DOHH2 (cell line): ENCODE results near the gene IDH3B.

ENCODE experiments used
- H3F3A ChIP-seq: fragments of 200-600 bp; sonication (generic), shearing (Covaris generic); 2 replicates; pipeline ENCODE4 v1.6.0; 2016; ENCODE audit warnings: antibody characterized with exemption, mild to moderate bottlenecking; ENCODE audit not compliant: control insufficient read depth, insufficient read depth
- H3K27ac ChIP-seq: fragments of 200-600 bp; sonication (generic); 2 replicates; pipeline ENCODE4 v1.5.1; 2014; ENCODE audit warnings: low read depth, mild to moderate bottlenecking, low read length, moderate library complexity
- H3K27me3 ChIP-seq: fragments of 200-600 bp; sonication (generic); 2 replicates; pipeline ENCODE4 v1.6.1; 2014; ENCODE audit warnings: mild to moderate bottlenecking, low read length, mixed read lengths; ENCODE audit not compliant: control insufficient read depth
- H3K36me3 ChIP-seq: fragments of 200-600 bp; sonication (generic); 2 replicates; pipeline ENCODE4 v1.6.1; 2014; ENCODE audit warnings: mild to moderate bottlenecking, low read length, moderate library complexity, mixed read lengths; ENCODE audit not compliant: control insufficient read depth
- H3K4me1 ChIP-seq: fragments of 200-600 bp; sonication (generic); 2 replicates; pipeline ENCODE4 v1.6.1; 2014; ENCODE audit warnings: mild to moderate bottlenecking, low read length, mixed read lengths; ENCODE audit not compliant: control insufficient read depth
- H3K4me2 ChIP-seq: fragments of 200-600 bp; sonication (generic); 2 replicates; pipeline ENCODE4 v1.6.0; 2014; ENCODE audit warnings: mild to moderate bottlenecking, low read length, moderate library complexity
- H3K4me3 ChIP-seq: fragments of 200-600 bp; sonication (generic); 2 replicates; pipeline ENCODE4 v1.5.1; 2014; ENCODE audit warnings: mild to moderate bottlenecking, low read length, mixed read lengths
- H3K79me2 ChIP-seq: fragments of 200-600 bp; sonication (generic); 2 replicates; pipeline ENCODE4 v1.6.1; 2014; ENCODE audit warnings: mild to moderate bottlenecking, low read length, mixed read lengths; ENCODE audit not compliant: control insufficient read depth
- H3K9me2 ChIP-seq: fragments of 200-600 bp; sonication (generic); replicated peaks from 2 replicates; pipeline ENCODE4 v1.6.1; 2014; ENCODE audit warnings: mild to moderate bottlenecking, low read length, mixed read lengths; ENCODE audit not compliant: control insufficient read depth
- H3K9me3 ChIP-seq: fragments of 200-600 bp; sonication (generic); 2 replicates; pipeline ENCODE4 v1.6.1; 2014; ENCODE audit warnings: antibody characterized with exemption, low read length, mixed read lengths; ENCODE audit not compliant: control insufficient read depth, insufficient read depth
- H4K20me1 ChIP-seq: fragments of 200-600 bp; sonication (generic); 2 replicates; pipeline ENCODE4 v1.6.0; 2014; ENCODE audit warnings: low read depth, mild to moderate bottlenecking, antibody characterized with exemption, low read length, moderate library complexity; ENCODE audit not compliant: control insufficient read depth, insufficient read depth
- EZH2phosphoT487 ChIP-seq: fragments of 200-600 bp; sonication (generic); IDR thresholded peaks from 2 replicates; pipeline ENCODE4 v1.6.1; 2017; ENCODE audit warnings: borderline replicate concordance, mild to moderate bottlenecking, antibody characterized with exemption, low read length, moderate library complexity, mixed read lengths
- TF ChIP-seq, protein P1 (sequence below): fragments of 200-600 bp; sonication (generic); IDR thresholded peaks from one replicate; pipeline ENCODE4 v1.5.1; 2014; ENCODE audit warnings: antibody characterized with exemption, mild to moderate bottlenecking, low read depth, low read length; ENCODE audit not compliant: poor library complexity, severe bottlenecking

The IDH3B gene

GRCh38 chr20:2708665-2709064 is 44.6 kb upstream of the IDH3B start:
- Histone ChIP-seq H3K9me2 (no peaks in the 10 kb centered on the region), H3K79me2 (no peaks in the 10 kb centered on the region), H3F3A (no peaks in the 10 kb centered on the region), H3K27me3 (peaks cover 45% of the 10 kb centered on the region), H3K4me3 (no peak overlapping the region), H3K4me1 (no peaks in the 10 kb centered on the region), H3K36me3 (no peaks in the 10 kb centered on the region), H3K4me2 (no peak overlapping the region), H3K9me3 (no peaks in the 10 kb centered on the region), H3K27ac (no peak overlapping the region), H4K20me1 (no peaks in the 10 kb centered on the region)
- no peak for TF ChIP-seq EZH2phosphoT487

DNA sequence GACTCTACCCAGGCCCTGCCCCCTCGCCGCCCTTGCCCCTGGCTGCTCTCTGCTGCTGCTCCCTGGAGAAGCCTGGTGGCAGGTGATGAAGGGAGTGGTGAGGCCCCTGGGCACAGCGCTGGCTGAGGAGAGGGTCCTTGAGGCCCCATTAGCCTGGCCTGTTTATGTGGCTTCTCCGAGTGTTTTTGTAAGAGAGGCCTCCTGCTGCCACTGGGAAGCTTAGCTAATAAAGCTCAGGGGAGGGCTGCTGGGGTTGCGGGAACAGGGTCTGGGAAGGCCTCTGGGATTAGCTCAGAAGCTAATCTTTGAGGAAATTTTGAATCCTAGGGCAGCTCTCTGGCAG is 44.0 kb upstream of the IDH3B start:
- H3K27me3 ChIP-seq: peaks cover 44% of the 10 kb centered on the region
- H3K9me2 ChIP-seq: no peaks in the 10 kb centered on the region
- no peak overlapping the region for H3K4me3 ChIP-seq
- H3K9me3 ChIP-seq: no peaks in the 10 kb centered on the region
- H3K36me3 ChIP-seq: no peaks in the 10 kb centered on the region
- H3K4me1 ChIP-seq: no peaks in the 10 kb centered on the region
- no peak overlapping the region for H3K27ac ChIP-seq
- H3K4me2 ChIP-seq: no peak overlapping the region
- TF ChIP-seq, protein P1, sequence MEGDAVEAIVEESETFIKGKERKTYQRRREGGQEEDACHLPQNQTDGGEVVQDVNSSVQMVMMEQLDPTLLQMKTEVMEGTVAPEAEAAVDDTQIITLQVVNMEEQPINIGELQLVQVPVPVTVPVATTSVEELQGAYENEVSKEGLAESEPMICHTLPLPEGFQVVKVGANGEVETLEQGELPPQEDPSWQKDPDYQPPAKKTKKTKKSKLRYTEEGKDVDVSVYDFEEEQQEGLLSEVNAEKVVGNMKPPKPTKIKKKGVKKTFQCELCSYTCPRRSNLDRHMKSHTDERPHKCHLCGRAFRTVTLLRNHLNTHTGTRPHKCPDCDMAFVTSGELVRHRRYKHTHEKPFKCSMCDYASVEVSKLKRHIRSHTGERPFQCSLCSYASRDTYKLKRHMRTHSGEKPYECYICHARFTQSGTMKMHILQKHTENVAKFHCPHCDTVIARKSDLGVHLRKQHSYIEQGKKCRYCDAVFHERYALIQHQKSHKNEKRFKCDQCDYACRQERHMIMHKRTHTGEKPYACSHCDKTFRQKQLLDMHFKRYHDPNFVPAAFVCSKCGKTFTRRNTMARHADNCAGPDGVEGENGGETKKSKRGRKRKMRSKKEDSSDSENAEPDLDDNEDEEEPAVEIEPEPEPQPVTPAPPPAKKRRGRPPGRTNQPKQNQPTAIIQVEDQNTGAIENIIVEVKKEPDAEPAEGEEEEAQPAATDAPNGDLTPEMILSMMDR: no peak
- H3K79me2 ChIP-seq: no peaks in the 10 kb centered on the region
- H4K20me1 ChIP-seq: no peaks in the 10 kb centered on the region
- no peaks in the 10 kb centered on the region for H3F3A ChIP-seq

- Histone ChIP-seq H3K9me3 (no peaks in the 10 kb centered on the region), H3K4me3 (no peak overlapping the region), H3K79me2 (no peaks in the 10 kb centered on the region), H4K20me1 (no peaks in the 10 kb centered on the region), H3K27me3 (peaks cover 39% of the 10 kb centered on the region), H3K36me3 (no peaks in the 10 kb centered on the region), H3F3A (no peaks in the 10 kb centered on the region), H3K4me1 (no peaks in the 10 kb centered on the region), H3K27ac (no peak overlapping the region), H3K9me2 (no peaks in the 10 kb centered on the region), H3K4me2 (no peak overlapping the region)
- TF ChIP-seq, protein P1: no peak
- TF ChIP-seq EZH2phosphoT487: no peak
Observed at GRCh38 chr20:2707353-2708072, 43.5 kb upstream of the IDH3B start.

- no peaks in the 10 kb centered on the region for H3K79me2 ChIP-seq
- H3K27me3 ChIP-seq: peaks cover 32% of the 10 kb centered on the region
- no peak overlapping the region for H3K27ac ChIP-seq
- H3K36me3 ChIP-seq: no peaks in the 10 kb centered on the region
- no peaks in the 10 kb centered on the region for H3K9me3 ChIP-seq
- TF ChIP-seq EZH2phosphoT487: no peak
- TF ChIP-seq, protein P1: no peak
- no peaks in the 10 kb centered on the region for H3K9me2 ChIP-seq
- no peaks in the 10 kb centered on the region for H4K20me1 ChIP-seq
- no peak overlapping the region for H3K4me3 ChIP-seq
- no peak overlapping the region for H3K4me2 ChIP-seq
- no peaks in the 10 kb centered on the region for H3F3A ChIP-seq
- no peaks in the 10 kb centered on the region for H3K4me1 ChIP-seq
Observed at GRCh38 chr20:2706688-2707352, 42.8 kb upstream of the IDH3B start.
